ENCODE measurements around the gene C9orf152. TPM values are rescaled to one million over a fixed set of nuclear protein-coding genes. Genes with fewer than 3 reads are reported as not detected.
A peak's percentile ranks its signal among the peaks of the same experiment; 100 is the strongest.

C9orf152 gene
- total and polyA plus RNA-seq, 10 of the 15 experiments (the other 5 are each of a cell fraction or from before 2014, with no cell fraction given), result 0.04 TPM; not detected in 9

DNA sequence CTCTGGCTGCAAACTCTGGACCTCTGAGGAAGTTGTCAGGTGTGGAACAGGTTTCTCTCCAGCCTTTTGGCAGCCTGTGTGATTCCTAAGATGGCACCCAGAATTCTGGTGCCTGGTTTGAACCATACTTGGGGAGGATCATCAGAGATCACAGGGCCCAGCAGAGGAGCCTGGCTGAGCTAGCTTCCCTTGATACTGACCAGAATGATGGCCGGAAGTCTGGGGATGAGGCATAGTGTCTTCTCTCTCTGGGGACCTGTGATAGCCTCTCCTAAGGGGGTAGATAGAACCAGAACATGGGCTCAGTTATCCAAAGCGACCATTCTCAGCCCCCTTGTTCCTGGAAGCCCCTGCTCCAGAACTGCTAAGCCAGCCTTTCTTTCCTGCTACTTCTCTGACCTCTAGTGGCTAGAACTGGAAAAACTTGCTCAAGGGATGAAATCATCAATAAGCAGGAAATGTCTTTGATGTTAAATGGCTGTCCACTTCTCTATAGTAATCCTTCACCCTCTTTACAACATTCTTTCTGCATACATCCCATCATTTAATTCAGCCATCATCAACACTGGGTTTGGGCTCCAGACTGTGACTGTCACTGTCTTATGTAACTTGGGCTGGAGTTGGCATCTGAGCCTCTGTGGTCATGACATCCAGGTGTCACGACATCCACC, 55.1 kb downstream of the C9orf152 start:
- no peak overlapping the region for H2AFZ ChIP-seq (ENCODE audit: control insufficient read depth, low read depth, low read length)
- ChIA-PET RAD21 (ENCODE audit: unreplicated experiment) (interaction anchor here (0.7 to 17.2 kb wide), 18 partner anchors 9 to 270 kb away, joined by 3 to 424 read pairs (median 6); no protein-coding TSS in a partner anchor), POLR2A (interaction anchor here (0.9 to 11.3 kb wide), 5 partner anchors 9 to 245 kb away, joined by 3 to 262 read pairs (median 7); no protein-coding TSS in a partner anchor), CTCF (interaction anchor here (0.7 to 14.4 kb wide), 28 partner anchors 9 to 335 kb away, joined by 3 to 597 read pairs (median 6); no protein-coding TSS in a partner anchor), SMC1A (ENCODE audit: uncharacterized antibody, unreplicated experiment) (interaction anchor here (1.0 to 14.0 kb wide), 19 partner anchors 9 to 259 kb away, joined by 3 to 460 read pairs (median 9); no protein-coding TSS in a partner anchor)
- peaks cover 7% of the 10 kb centered on the region for H4K20me1 ChIP-seq (ENCODE audit: control insufficient read depth, insufficient read depth)
- peaks cover 99% of the 10 kb centered on the region for H3K79me2 ChIP-seq (ENCODE audit: control insufficient read depth, insufficient read depth, low read length)
- intact Hi-C loops (cut with micrococcal nuclease; ENCODE audit: unreplicated experiment), result loop anchor here (1.0 to 2.0 kb wide), 4 partner anchors 94 to 250 kb away; no protein-coding TSS in a partner anchor
- FAIRE-seq, result peak; percentile 57
- H3K9me3 ChIP-seq (replicated peaks; ENCODE audit: control insufficient read depth, insufficient read depth, low read length), result no peaks in the 10 kb centered on the region; the same call in 2 of the 3 replicates
- in situ Hi-C loops (cut with MboI), result loop anchor here (5.0 to 10.0 kb wide), 3 partner anchors 98 to 251 kb away; no protein-coding TSS in a partner anchor
- peaks cover 57% of the 10 kb centered on the region for H3K4me1 ChIP-seq (ENCODE audit: control insufficient read depth, insufficient read depth, low read length)
- ATAC-seq, result peak; percentile 23
- no peak overlapping the region for H3K27ac ChIP-seq (ENCODE audit: control insufficient read depth, insufficient read depth)
- no peaks in the 10 kb centered on the region for H3K27me3 ChIP-seq (replicated peaks in 1 of 2; ENCODE audit: control insufficient read depth in 2 of 2, insufficient read depth in 2 of 2, low read length in 1 of 2)
- H3K4me3 ChIP-seq, result 0 out of 2 replicates have a peak overlapping the region, but pooled peaks have one; percentile 17
- peaks cover 10 to 13% of the 10 kb centered on the region in 2 experiments for H3K36me3 ChIP-seq (ENCODE audit: control insufficient read depth in 2 of 2, insufficient read depth in 2 of 2, low read length in 1 of 2)
- no peak for DNase-seq (ENCODE audit: low read depth, low spot score)
- peak overlapping the region; percentile 31; the same call in 1 of the 2 replicates for H3K4me2 ChIP-seq (ENCODE audit: control insufficient read depth, insufficient read depth)
- no TSS peak for BruUV-seq (replicated peaks)
- 43% methylated on average over 3 of the region's 3 CpGs for WGBS (ENCODE audit: insufficient coverage, insufficient replicate concordance, low lambda C conversion rate, missing lambda C conversion rate)
- no peak overlapping the region for H3K9ac ChIP-seq (ENCODE audit: control insufficient read depth, insufficient read depth, low read length)
- TF ChIP-seq, protein P1, sequence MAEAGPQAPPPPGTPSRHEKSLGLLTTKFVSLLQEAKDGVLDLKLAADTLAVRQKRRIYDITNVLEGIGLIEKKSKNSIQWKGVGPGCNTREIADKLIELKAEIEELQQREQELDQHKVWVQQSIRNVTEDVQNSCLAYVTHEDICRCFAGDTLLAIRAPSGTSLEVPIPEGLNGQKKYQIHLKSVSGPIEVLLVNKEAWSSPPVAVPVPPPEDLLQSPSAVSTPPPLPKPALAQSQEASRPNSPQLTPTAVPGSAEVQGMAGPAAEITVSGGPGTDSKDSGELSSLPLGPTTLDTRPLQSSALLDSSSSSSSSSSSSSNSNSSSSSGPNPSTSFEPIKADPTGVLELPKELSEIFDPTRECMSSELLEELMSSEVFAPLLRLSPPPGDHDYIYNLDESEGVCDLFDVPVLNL (IDR thresholded peaks at IDR 0.05; ENCODE audit: low read depth, low read length), result no peak
- peak; percentile 35 for TF ChIP-seq SKIL (IDR thresholded peaks at IDR 0.05; ENCODE audit: low read depth, poor library complexity, severe bottlenecking)
- no peak for TF ChIP-seq SPI1 (IDR thresholded peaks at IDR 0.05; ENCODE audit: borderline replicate concordance, insufficient read depth, low read depth, low read length)
- no peak for TF ChIP-seq JUND (IDR thresholded peaks at IDR 0.05; ENCODE audit: low read depth, low read length)
- no peak for TF ChIP-seq TCF3 (IDR thresholded peaks at IDR 0.05; ENCODE audit: borderline replicate concordance, insufficient read depth, low read depth, low read length)
- TF ChIP-seq POLR2A (IDR thresholded peaks at IDR 0.05; ENCODE audit: low read depth, low read length), result no peak; the same call in none of the 2 replicates
- TF ChIP-seq MEF2B (IDR thresholded peaks at IDR 0.05; ENCODE audit: partially characterized antibody, poor library complexity, severe bottlenecking), result peak; percentile 20
- TF ChIP-seq TCF12 (IDR thresholded peaks at IDR 0.05; ENCODE audit: low read depth, low read length), result no peak
- peak; percentile 68 to 83 (median 78); a peak in 5 of 6 replicates for TF ChIP-seq CTCF (IDR thresholded peaks at IDR 0.05 in 2 of 3, conservative IDR thresholded peaks at IDR 0.05 in 1 of 3; ENCODE audit: control insufficient read depth in 2 of 3, extremely low read depth in 1 of 3, insufficient read depth in 1 of 3, low read depth in 3 of 3, low read length in 3 of 3)
- no peak for TF ChIP-seq ETV6 (conservative IDR thresholded peaks at IDR 0.05 in 1 of 2, IDR thresholded peaks at IDR 0.05 in 1 of 2; ENCODE audit: borderline replicate concordance in 1 of 2, low read depth in 1 of 2)
- peak; percentile 41; the same call in 1 of the 2 replicates for TF ChIP-seq NBN (IDR thresholded peaks at IDR 0.05)
- TF ChIP-seq DPF2 (IDR thresholded peaks at IDR 0.05), result no peak
- TF ChIP-seq SP1 (IDR thresholded peaks at IDR 0.05; ENCODE audit: low read depth, low read length), result no peak
- peak; percentile 80 for TF ChIP-seq ATF7 (IDR thresholded peaks at IDR 0.05; ENCODE audit: low read depth)
- TF ChIP-seq HDAC2 (IDR thresholded peaks at IDR 0.05), result no peak
- TF ChIP-seq RB1 (IDR thresholded peaks at IDR 0.05; ENCODE audit: borderline replicate concordance), result no peak
- TF ChIP-seq YY1 (IDR thresholded peaks at IDR 0.05; ENCODE audit: low read depth, low read length), result no peak
- TF ChIP-seq ZSCAN29 (IDR thresholded peaks at IDR 0.05), result no peak
- peak; percentile 96 for TF ChIP-seq RAD21 (IDR thresholded peaks at IDR 0.05; ENCODE audit: insufficient read depth, low read depth, low read length)

Measured in GM12878 (cell line).